ENCODE measurements around the gene TRIP6. TPM values are rescaled to one million over a fixed set of nuclear protein-coding genes. Genes with fewer than 3 reads are reported as not detected.
A peak's percentile ranks its signal among the peaks of the same experiment; 100 is the strongest.

The TRIP6 gene
- total and polyA plus RNA-seq, 2 experiments from 2014 or later = 44.6 to 112 TPM

GRCh38 chr7:100888291-100888987 is 21.3 kb downstream of the TRIP6 start:
- Mint-ChIP-seq H3K36me3 (ENCODE audit: low read depth) (peaks cover 54% of the 10 kb centered on the region), H3K27ac (peak overlapping the region; percentile 92)

More at GRCh38 chr7:100888291-100888987, 21.3 kb downstream of the TRIP6 start:
- Histone ChIP-seq H3K79me2 (replicated peaks; ENCODE audit: insufficient read depth) (peaks cover 18% of the 10 kb centered on the region), H3K4me1 (ENCODE audit: insufficient read depth) (peaks cover 14% of the 10 kb centered on the region), H2AFZ (no peak overlapping the region), H3K9me2 (ENCODE audit: insufficient read depth) (no peaks in the 10 kb centered on the region), H3K4me3 (peak overlapping the region; percentile 90), H3K36me3 (ENCODE audit: insufficient read depth) (peaks cover 21% of the 10 kb centered on the region), H3K4me2 (peak overlapping the region; percentile 96), H3K27me3 (ENCODE audit: insufficient read depth) (no peaks in the 10 kb centered on the region), H4K20me1 (replicated peaks; ENCODE audit: insufficient read depth) (peaks cover 16% of the 10 kb centered on the region), H3K27ac (ENCODE audit: low read depth) (peak overlapping the region; percentile 86), H3F3A (replicated peaks; ENCODE audit: low read depth) (peaks cover 45% of the 10 kb centered on the region)
- no peak for DNase-seq (ENCODE audit: low spot score)
- Mint-ChIP-seq H3K9me3 (no peaks in the 10 kb centered on the region; the same call in 1 of the 3 replicates), H3K27me3 (ENCODE audit: insufficient read depth, low read depth, poor library complexity) (peaks cover 35% of the 10 kb centered on the region), H3K4me1 (peaks cover 42% of the 10 kb centered on the region), H3K4me3 (peak overlapping the region; percentile 87)
- TF ChIP-seq REST (IDR thresholded peaks at IDR 0.05; ENCODE audit: unreplicated experiment) = no peak
- no peak for TF ChIP-seq ETS1 (IDR thresholded peaks at IDR 0.05)
- TF ChIP-seq EZH2phosphoT487 (IDR thresholded peaks at IDR 0.05; ENCODE audit: unreplicated experiment) = no peak
- TF ChIP-seq STAT1 (IDR thresholded peaks at IDR 0.05; ENCODE audit: unreplicated experiment) = no peak
- no peak for TF ChIP-seq CREB1 (CRISPR knock-in tag; IDR thresholded peaks at IDR 0.05; ENCODE audit: low read depth)
- TF ChIP-seq ZNF331 (CRISPR knock-in tag; IDR thresholded peaks at IDR 0.05; ENCODE audit: low read depth) = no peak
- no peak for TF ChIP-seq EZH2 (IDR thresholded peaks at IDR 0.05; ENCODE audit: low read depth, unreplicated experiment)
- TF ChIP-seq ZNF462 (CRISPR knock-in tag; IDR thresholded peaks at IDR 0.05) = no peak
- no peak for TF ChIP-seq CTCF (conservative IDR thresholded peaks at IDR 0.05; ENCODE audit: low read depth in 2 of 2)
- no peak for TF ChIP-seq ZNF114 (CRISPR knock-in tag; IDR thresholded peaks at IDR 0.05)
- TF ChIP-seq JUNB (IDR thresholded peaks at IDR 0.05; ENCODE audit: unreplicated experiment) = no peak
- no peak; the same call in 2 of the 3 replicates for ATAC-seq

All from GM23338 (cell line).